ENCODE results near the gene GSE1. TPM values are rescaled to one million over a fixed set of nuclear protein-coding genes. Genes with fewer than 3 reads are reported as not detected.

Gene GSE1
- total RNA-seq, 4 donors from 2014 or later: 45.1 to 89.3 (median 71.3) TPM

- H3K4me3 ChIP-seq: peak overlapping the region in 2 of 4 donors; percentile 21 to 31
- peak in 1 of 2 donors; percentile 2 for ATAC-seq
- H3K36me3 ChIP-seq: no peaks in the 10 kb centered on the region
- no peaks in the 10 kb centered on the region for H3K27me3 ChIP-seq
- DNase-seq: no peak
- H3K27ac ChIP-seq: peak overlapping the region; percentile 79 to 85 (median 82)
- TF ChIP-seq, protein P1, sequence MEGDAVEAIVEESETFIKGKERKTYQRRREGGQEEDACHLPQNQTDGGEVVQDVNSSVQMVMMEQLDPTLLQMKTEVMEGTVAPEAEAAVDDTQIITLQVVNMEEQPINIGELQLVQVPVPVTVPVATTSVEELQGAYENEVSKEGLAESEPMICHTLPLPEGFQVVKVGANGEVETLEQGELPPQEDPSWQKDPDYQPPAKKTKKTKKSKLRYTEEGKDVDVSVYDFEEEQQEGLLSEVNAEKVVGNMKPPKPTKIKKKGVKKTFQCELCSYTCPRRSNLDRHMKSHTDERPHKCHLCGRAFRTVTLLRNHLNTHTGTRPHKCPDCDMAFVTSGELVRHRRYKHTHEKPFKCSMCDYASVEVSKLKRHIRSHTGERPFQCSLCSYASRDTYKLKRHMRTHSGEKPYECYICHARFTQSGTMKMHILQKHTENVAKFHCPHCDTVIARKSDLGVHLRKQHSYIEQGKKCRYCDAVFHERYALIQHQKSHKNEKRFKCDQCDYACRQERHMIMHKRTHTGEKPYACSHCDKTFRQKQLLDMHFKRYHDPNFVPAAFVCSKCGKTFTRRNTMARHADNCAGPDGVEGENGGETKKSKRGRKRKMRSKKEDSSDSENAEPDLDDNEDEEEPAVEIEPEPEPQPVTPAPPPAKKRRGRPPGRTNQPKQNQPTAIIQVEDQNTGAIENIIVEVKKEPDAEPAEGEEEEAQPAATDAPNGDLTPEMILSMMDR (IDR thresholded peaks at IDR 0.05 in 4 of 5, conservative IDR thresholded peaks at IDR 0.05 in 1 of 5): no peak
- peak in 1 of 2 donors; percentile 26 for TF ChIP-seq POLR2A (IDR thresholded peaks at IDR 0.05)
- H3K4me1 ChIP-seq: peaks cover 42 to 47% of the 10 kb centered on the region in 2 donors
- intact Hi-C loops (cut with DNase I; ENCODE audit: low total_unique reads): no loop called here
- in situ Hi-C loops (cut with MboI; ENCODE audit: low sequenced_read_pairs in 4 of 4): no loop called here
- no peaks in the 10 kb centered on the region for H3K9me3 ChIP-seq
Observed at GRCh38 chr16:85628265-85628556, 15.1 kb downstream of the GSE1 start.

GRCh38 chr16:85628645-85629044, 15.5 kb downstream of the GSE1 start:
- H3K4me1 ChIP-seq: peaks cover 37 to 44% of the 10 kb centered on the region in 2 donors
- intact Hi-C loops (cut with DNase I; ENCODE audit: low total_unique reads): no loop called here
- in situ Hi-C loops (cut with MboI; ENCODE audit: low sequenced_read_pairs in 4 of 4): no loop called here
- H3K36me3 ChIP-seq: no peaks in the 10 kb centered on the region
- DNase-seq (no peak), ATAC-seq (no peak)
- H3K27me3 ChIP-seq: no peaks in the 10 kb centered on the region
- no peaks in the 10 kb centered on the region for H3K9me3 ChIP-seq
- H3K4me3 ChIP-seq: no peak overlapping the region
- no peak for TF ChIP-seq POLR2A (IDR thresholded peaks at IDR 0.05)
- H3K27ac ChIP-seq: peak overlapping the region; percentile 79 to 85 (median 82)

DNA sequence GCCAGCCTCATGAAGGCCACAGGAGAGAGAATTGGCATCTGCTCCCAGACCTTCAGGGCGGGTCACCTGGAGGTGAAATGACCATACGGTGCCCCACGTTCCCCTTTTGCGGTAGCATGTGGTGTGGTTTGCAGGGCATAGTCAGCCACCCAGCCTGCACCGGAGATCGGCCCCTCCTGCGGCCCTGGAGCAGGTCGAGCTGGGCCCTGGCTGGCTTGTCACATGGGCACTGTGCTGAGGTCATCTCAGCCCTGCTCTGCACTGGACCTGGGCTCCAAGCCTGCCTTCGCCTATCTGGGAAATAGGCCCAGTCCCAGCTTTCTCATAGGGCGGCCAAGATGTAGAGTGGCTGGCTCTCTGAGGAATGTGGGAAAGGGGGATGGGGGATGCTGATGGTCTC, 16.2 kb downstream of the GSE1 start:
- ATAC-seq: no peak
- no peaks in the 10 kb centered on the region for H3K36me3 ChIP-seq
- intact Hi-C loops (cut with DNase I; ENCODE audit: low total_unique reads) (no loop called here), in situ Hi-C loops (cut with MboI; ENCODE audit: low sequenced_read_pairs in 4 of 4) (no loop called here)
- H3K27me3 ChIP-seq: no peaks in the 10 kb centered on the region
- no peak overlapping the region for H3K4me3 ChIP-seq
- H3K27ac ChIP-seq: peak overlapping the region in 3 of 4 donors; percentile 23 to 85 (median 81)
- H3K4me1 ChIP-seq: peaks cover 32 to 44% of the 10 kb centered on the region in 2 donors
- TF ChIP-seq, protein P1 (IDR thresholded peaks at IDR 0.05 in 4 of 5, conservative IDR thresholded peaks at IDR 0.05 in 1 of 5): no peak
- TF ChIP-seq POLR2A (IDR thresholded peaks at IDR 0.05): no peak
- no peak for DNase-seq
- H3K9me3 ChIP-seq: no peaks in the 10 kb centered on the region

DNA sequence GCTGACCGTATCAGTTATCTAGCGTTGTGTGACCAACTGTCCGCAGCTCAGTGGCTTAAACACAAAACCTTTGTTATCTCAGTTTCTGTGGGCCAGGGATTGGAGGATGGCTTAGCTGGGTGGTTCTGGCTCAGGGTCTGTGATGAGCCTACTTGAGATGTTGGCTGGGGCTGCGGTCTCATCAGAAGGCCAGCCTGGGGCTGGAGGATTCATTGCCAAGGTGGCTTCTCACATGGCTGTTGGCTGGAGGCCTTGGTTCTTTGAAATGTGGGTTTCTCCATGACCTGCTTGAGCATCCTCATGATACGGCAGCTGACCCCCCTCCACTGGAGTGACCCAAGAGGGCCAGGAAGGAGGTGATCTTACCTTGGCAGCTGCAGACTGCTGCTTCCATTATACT, 16.7 kb downstream of the GSE1 start:
- intact Hi-C loops (cut with DNase I; ENCODE audit: low total_unique reads) (no loop called here), in situ Hi-C loops (cut with MboI; ENCODE audit: low sequenced_read_pairs in 4 of 4) (no loop called here)
- Histone ChIP-seq H3K4me1 (peaks cover 32 to 44% of the 10 kb centered on the region in 2 donors), H3K4me3 (no peak overlapping the region), H3K27me3 (no peaks in the 10 kb centered on the region), H3K36me3 (no peaks in the 10 kb centered on the region), H3K27ac (no peak overlapping the region), H3K9me3 (no peaks in the 10 kb centered on the region)
- TF ChIP-seq POLR2A (IDR thresholded peaks at IDR 0.05): no peak
- TF ChIP-seq, protein P1 (IDR thresholded peaks at IDR 0.05 in 4 of 5, conservative IDR thresholded peaks at IDR 0.05 in 1 of 5): no peak
- no peak for DNase-seq
- no peak for ATAC-seq

DNA sequence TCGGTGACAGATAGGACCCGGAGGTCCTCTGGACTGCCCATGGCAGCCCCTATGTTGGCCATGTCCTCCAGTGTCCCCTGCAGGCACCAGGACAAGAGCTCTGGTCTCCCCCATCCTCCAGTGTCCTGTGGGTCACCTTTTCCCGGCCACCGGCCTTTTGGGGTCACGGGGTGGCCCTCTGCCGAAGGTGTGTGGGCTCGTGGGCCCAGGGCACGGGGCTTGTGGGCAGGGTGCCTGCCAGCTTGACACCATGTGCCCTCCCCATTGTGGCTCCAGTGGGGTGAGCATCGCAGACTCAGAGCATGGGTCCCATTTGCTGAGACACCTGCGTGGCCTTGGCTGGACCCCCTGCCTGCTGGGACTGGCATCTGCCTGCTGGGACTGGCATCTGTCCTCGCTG, 18.1 kb downstream of the GSE1 start:
- Histone ChIP-seq H3K9me3 (no peaks in the 10 kb centered on the region), H3K4me3 (no peak overlapping the region), H3K27ac (no peak overlapping the region), H3K36me3 (no peaks in the 10 kb centered on the region), H3K27me3 (no peaks in the 10 kb centered on the region), H3K4me1 (peaks cover 31 to 44% of the 10 kb centered on the region in 2 donors)
- TF ChIP-seq, protein P1 (IDR thresholded peaks at IDR 0.05 in 4 of 5, conservative IDR thresholded peaks at IDR 0.05 in 1 of 5): no peak
- no peak for TF ChIP-seq POLR2A (IDR thresholded peaks at IDR 0.05)
- intact Hi-C loops (cut with DNase I; ENCODE audit: low total_unique reads): no loop called here
- ATAC-seq (no peak), DNase-seq (no peak)
- in situ Hi-C loops (cut with MboI; ENCODE audit: low sequenced_read_pairs in 4 of 4): no loop called here

Data from gastrocnemius medialis (tissue), 4 donors.